SK-N-SH (cell line): ENCODE data around the gene MYMK. TPM values are rescaled to one million over a fixed set of nuclear protein-coding genes. Genes with fewer than 3 reads are reported as not detected.
A peak's percentile ranks its signal among the peaks of the same experiment; 100 is the strongest.

Source experiments
- CTCF ChIA-PET: fragments of 300-600, 350-600 bp; formaldehyde crosslinking; extraction: SDS; loops from one replicate; lab custom pipeline; 2021; lab: Yijun Ruan, JAX
- POLR2A ChIA-PET: fragments of 350-600 bp; sonication (Branson Sonifier 250); formaldehyde crosslinking; extraction: SDS; loops from one replicate; lab custom pipeline; 2020; ENCODE audit warnings: antibody characterized with exemption, inconsistent platforms; lab: Yijun Ruan, JAX
- DNase-seq: peaks from one replicate; pipeline ENCODE4 v3.0.0; 2012
- H2AFZ ChIP-seq: fragments of 200-600 bp; sonication (generic); 2 replicates; pipeline ENCODE4 v1.8.1; 2016; ENCODE audit warnings: antibody characterized with exemption, mild to moderate bottlenecking, low read depth
- H3F3A ChIP-seq: fragments of 200-600 bp; sonication (generic); replicated peaks from 2 replicates; pipeline ENCODE3; 2016; ENCODE audit warnings: antibody characterized with exemption, mild to moderate bottlenecking; ENCODE audit not compliant: insufficient read depth
- H3K27ac ChIP-seq, 2 experiments: fragments of 200-500 bp in 1 of 2; fragments of 200-600 bp in 1 of 2; sonication (Bioruptor generic) in 1 of 2; sonication (generic), shearing (Covaris generic) in 1 of 2; 2 replicates each; pipeline versions ENCODE4 v1.5.1 to v1.6.1; 2014 to 2016; ENCODE audit warnings: low read depth in 2 of 2, inconsistent platforms in 1 of 2, low read length in 1 of 2, mild to moderate bottlenecking in 1 of 2, mixed read lengths in 1 of 2
- H3K27me3 ChIP-seq: fragments of 200-600 bp; sonication (generic), shearing (Covaris generic); 2 replicates; pipeline ENCODE4 v1.6.1; 2016; ENCODE audit warnings: mixed run types; ENCODE audit not compliant: insufficient read depth
- H3K36me3 ChIP-seq, 2 experiments: fragments of 200-500 bp in 1 of 2; fragments of 200-600 bp in 1 of 2; sonication (Bioruptor generic) in 1 of 2; sonication (generic) in 1 of 2; replicated peaks in 1 of 2; 2 replicates each; pipeline versions ENCODE3 to v1.5.1; 2014 to 2016; ENCODE audit warnings: low read length in 1 of 2, mild to moderate bottlenecking in 1 of 2; ENCODE audit not compliant: insufficient read depth in 2 of 2, control insufficient read depth in 1 of 2
- H3K4me1 ChIP-seq, 2 experiments: fragments of 200-500 bp in 1 of 2; fragments of 200-600 bp in 1 of 2; sonication (Bioruptor generic) in 1 of 2; sonication (generic), shearing (Covaris generic) in 1 of 2; 2 replicates each; pipeline versions ENCODE4 v1.5.1 to v1.6.1; 2014 to 2016; ENCODE audit warnings: low read depth in 1 of 2, low read length in 1 of 2, mixed run types in 1 of 2; ENCODE audit not compliant: insufficient read depth in 2 of 2, control insufficient read depth in 1 of 2
- H3K4me2 ChIP-seq: fragments of 200-600 bp; sonication (generic), shearing (Covaris generic); 2 replicates; pipeline ENCODE4 v1.6.1; 2017; ENCODE audit warnings: mixed run types
- H3K4me3 ChIP-seq, 2 experiments: fragments of 200-500 bp in 1 of 2; fragments of 200-600 bp in 1 of 2; sonication (Bioruptor generic) in 1 of 2; sonication (generic), shearing (Covaris generic) in 1 of 2; 2 replicates each; pipeline versions ENCODE4 v1.5.1 to v1.8.1; 2014 to 2016; ENCODE audit warnings: low read depth in 2 of 2, inconsistent platforms in 1 of 2, low read length in 1 of 2, mild to moderate bottlenecking in 1 of 2, mixed read lengths in 1 of 2, moderate library complexity in 1 of 2
- H3K79me2 ChIP-seq: fragments of 200-600 bp; sonication (generic); 2 replicates; pipeline ENCODE4 v1.8.1; 2017; ENCODE audit warnings: mild to moderate bottlenecking; ENCODE audit not compliant: insufficient read depth
- H3K9ac ChIP-seq: fragments of 200-600 bp; sonication (generic); 2 replicates; pipeline ENCODE4 v1.6.1; 2017; ENCODE audit warnings: mixed run types
- H3K9me2 ChIP-seq: fragments of 200-600 bp; sonication (generic); 2 replicates; pipeline ENCODE4 v1.6.1; 2017; ENCODE audit warnings: mixed run types
- H3K9me3 ChIP-seq: fragments of 200-600 bp; sonication (generic); 2 replicates; pipeline ENCODE4 v1.6.1; 2017; ENCODE audit warnings: mixed run types, mild to moderate bottlenecking, moderate library complexity
- H4K20me1 ChIP-seq: fragments of 200-600 bp; sonication (generic); 2 replicates; pipeline ENCODE4 v1.6.1; 2017; ENCODE audit warnings: mild to moderate bottlenecking, mixed run types; ENCODE audit not compliant: insufficient read depth
- CHD2 ChIP-seq: fragments of 150-350 bp; IDR thresholded peaks from 2 replicates; pipeline ENCODE4 v1.6.1; 2018; ENCODE audit warnings: low read length; ENCODE audit not compliant: partially characterized antibody
- EP300 ChIP-seq, 2 experiments: IDR thresholded peaks; 2 replicates each; pipeline versions ENCODE4 v1.4.0 to v1.6.1; 2012; ENCODE audit warnings: borderline replicate concordance in 1 of 2, low read depth in 1 of 2, low read length in 1 of 2
- EZH2phosphoT487 ChIP-seq: fragments of 200-600 bp; sonication (generic); IDR thresholded peaks from 2 replicates; pipeline ENCODE4 v1.6.1; 2017; ENCODE audit warnings: low read depth, mixed run types, mild to moderate bottlenecking, antibody characterized with exemption, moderate library complexity, borderline replicate concordance
- FOXJ3 ChIP-seq: sonication (generic); formaldehyde crosslinking; IDR thresholded peaks from 2 replicates; pipeline ENCODE4 v1.5.1; 2020; ENCODE audit warnings: mild to moderate bottlenecking, missing genetic modification reagents
- FOXM1 ChIP-seq: IDR thresholded peaks from 2 replicates; pipeline ENCODE4 v1.4.0; 2012; ENCODE audit warnings: low read depth, mild to moderate bottlenecking
- GABPA ChIP-seq: IDR thresholded peaks from 2 replicates; pipeline ENCODE4 v1.4.0; 2012; ENCODE audit warnings: low read depth, mild to moderate bottlenecking
- GATA2 ChIP-seq: sonication (generic); formaldehyde crosslinking; IDR thresholded peaks from 2 replicates; pipeline ENCODE4 v1.5.0; 2020; ENCODE audit warnings: mild to moderate bottlenecking, missing genetic modification reagents
- JUND ChIP-seq: IDR thresholded peaks from 2 replicates; pipeline ENCODE4 v1.4.0; 2012
- MEF2A ChIP-seq: IDR thresholded peaks from 2 replicates; pipeline ENCODE4 v1.4.0; 2012; ENCODE audit warnings: low read depth, borderline replicate concordance
- MXI1 ChIP-seq: IDR thresholded peaks from 2 replicates; pipeline ENCODE4 v1.6.1; 2012; ENCODE audit warnings: mild to moderate bottlenecking, low read depth, low read length, improper control_type of control experiment
- NFIC ChIP-seq: IDR thresholded peaks from 2 replicates; pipeline ENCODE4 v1.4.0; 2012; ENCODE audit warnings: borderline replicate concordance
- NRF1 ChIP-seq: IDR thresholded peaks from 2 replicates; pipeline ENCODE4 v1.6.1; 2012; ENCODE audit warnings: low read depth, mild to moderate bottlenecking, low read length
- POLR2AphosphoS5 ChIP-seq: IDR thresholded peaks from 2 replicates; pipeline ENCODE4 v1.6.1; 2012; ENCODE audit warnings: low read depth, low read length
- RAD21 ChIP-seq: IDR thresholded peaks from 2 replicates; pipeline ENCODE4 v1.6.1; 2012; ENCODE audit warnings: mild to moderate bottlenecking, low read length
- RCOR1 ChIP-seq: fragments of 150-350 bp; IDR thresholded peaks from 2 replicates; pipeline ENCODE4 v1.6.1; 2017; ENCODE audit warnings: antibody characterized with exemption, low read length
- RFX5 ChIP-seq: IDR thresholded peaks from 2 replicates; pipeline ENCODE4 v1.6.1; 2012; ENCODE audit warnings: mild to moderate bottlenecking, improper control_type of control experiment, low read length
- RXRA ChIP-seq: IDR thresholded peaks from 2 replicates; pipeline ENCODE4 v1.4.0; 2012; ENCODE audit warnings: low read depth, mild to moderate bottlenecking, borderline replicate concordance
- SIN3A ChIP-seq: IDR thresholded peaks from 2 replicates; pipeline ENCODE4 v1.6.1; 2012; ENCODE audit warnings: low read depth, mild to moderate bottlenecking, low read length, moderate library complexity, borderline replicate concordance
- SMC3 ChIP-seq: IDR thresholded peaks from 2 replicates; pipeline ENCODE4 v1.6.1; 2012; ENCODE audit warnings: low read depth, low read length, improper control_type of control experiment
- TAF1 ChIP-seq: IDR thresholded peaks from 2 replicates; pipeline ENCODE4 v1.6.1; 2012; ENCODE audit warnings: low read depth, mild to moderate bottlenecking, low read length, moderate library complexity, borderline replicate concordance
- TEAD4 ChIP-seq: IDR thresholded peaks from 2 replicates; pipeline ENCODE4 v1.4.0; 2012; ENCODE audit warnings: mild to moderate bottlenecking, borderline replicate concordance; ENCODE audit not compliant: insufficient read depth
- WGBS: methylation state at CpG from one replicate; pipeline ENCODE4 v1.1.6; 2017; ENCODE audit warnings: low lambda C conversion rate; 5-methylcytosine and 5-hydroxymethylcytosine counted together
- polyA plus RNA-seq, 3 experiments: library from polyadenylated mRNA; depleted of rRNA; stranded (reverse); fragments of >200 nt; gene quantifications; 2 replicates each; pipeline ENCODE4 v1.2.3, GENCODE V29; 2012
- TF ChIP-seq, protein P1 (sequence below): IDR thresholded peaks from 2 replicates; pipeline ENCODE4 v1.4.0; 2012; ENCODE audit warnings: low read depth, borderline replicate concordance
- TF ChIP-seq, protein P2 (sequence below): fragments of 200-600 bp; sonication (generic); IDR thresholded peaks from 2 replicates; pipeline ENCODE4 v1.6.1; 2017; ENCODE audit warnings: antibody characterized with exemption, mild to moderate bottlenecking, moderate library complexity

Gene MYMK
- polyA plus RNA-seq, 1 of the 3 experiments (the other 2 are of a cell fraction): not detected

DNA sequence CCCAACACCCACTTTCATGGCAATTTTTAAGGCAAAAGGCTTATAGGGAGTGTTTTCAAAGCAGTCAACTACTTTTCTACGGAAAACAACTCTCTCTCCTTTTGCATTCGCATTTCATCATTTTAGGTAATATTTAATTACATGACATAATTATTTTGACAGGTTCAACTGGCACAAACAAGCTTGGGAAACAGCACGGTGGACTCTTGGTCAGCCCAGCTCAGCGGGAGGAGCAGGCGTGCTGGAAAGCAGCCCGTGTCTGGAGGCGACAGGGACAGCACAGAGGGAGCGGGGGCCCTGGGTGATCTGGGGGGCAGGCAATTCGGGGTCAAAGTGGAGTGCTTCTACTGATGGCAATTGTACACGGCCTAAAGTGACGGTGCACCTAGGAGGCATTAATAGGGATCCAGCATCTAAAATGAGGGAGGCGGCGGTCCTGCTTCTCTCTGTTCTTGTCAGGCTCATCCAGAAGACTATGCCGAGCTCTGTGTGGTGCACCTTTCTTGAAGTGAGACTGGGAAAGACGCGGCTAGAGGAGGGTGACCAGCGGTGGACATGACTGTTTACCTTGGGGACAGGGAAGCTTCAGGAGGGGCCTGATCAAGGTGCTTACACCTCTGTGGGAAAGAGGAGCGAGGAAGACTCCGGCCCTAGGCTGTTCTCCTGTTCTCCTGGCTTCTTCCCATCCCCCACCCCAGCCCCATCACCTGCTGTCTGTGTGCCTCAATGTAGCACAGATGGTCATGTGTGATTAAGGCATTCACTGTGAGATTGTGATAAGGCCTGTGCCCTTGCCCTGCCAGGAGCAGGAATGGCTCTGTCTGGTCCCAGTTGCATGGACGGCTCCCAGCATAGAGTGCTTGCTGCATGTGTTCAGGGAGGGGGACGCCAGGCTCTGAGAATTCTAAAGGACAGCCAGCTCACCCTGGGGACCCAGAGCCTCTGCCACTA is 3.4 kb downstream of the MYMK start:
- no peaks in the 10 kb centered on the region for H3K36me3 ChIP-seq
- no peaks in the 10 kb centered on the region for H3F3A ChIP-seq
- DNase-seq: no peak
- peak in 1 of 2 experiments; percentile 63; a peak in 1 of 4 replicates for TF ChIP-seq EP300 (IDR thresholded peaks at IDR 0.05; ENCODE audit: borderline replicate concordance in 1 of 2, low read depth in 1 of 2, low read length in 1 of 2)
- peak; percentile 89 for TF ChIP-seq GATA2 (CRISPR knock-in tag)
- TF ChIP-seq FOXJ3 (CRISPR knock-in tag): peak; percentile 20; the same call in 1 of the 2 replicates
- no peak for TF ChIP-seq JUND
- TF ChIP-seq, all 33 proteins: peak for 3
- Histone ChIP-seq H3K27ac (peak overlapping the region in 1 of 2 experiments; percentile 86; a peak in 2 of 4 replicates), H3K27me3 (no peaks in the 10 kb centered on the region), H4K20me1 (no peaks in the 10 kb centered on the region), H3K9ac (no peak overlapping the region), H3K9me3 (no peaks in the 10 kb centered on the region), H3K79me2 (no peaks in the 10 kb centered on the region), H3K9me2 (no peaks in the 10 kb centered on the region), H3K4me2 (no peak overlapping the region), H2AFZ (no peak overlapping the region), H3K4me3 (no peak overlapping the region), H3K4me1 (peaks cover 2 to 68% of the 10 kb centered on the region in 2 experiments; a peak in 2 of 4 replicates)
- CTCF ChIA-PET: interaction anchor here (1.0 to 2.4 kb wide), 6 partner anchors 11 to 206 kb away, joined by 3 to 19 read pairs (median 4); partner anchors contain the start of gene ADAMTSL2
- POLR2A ChIA-PET: interaction anchor here (0.6 to 1.7 kb wide), 5 partner anchors 8 to 115 kb away, joined by 3 to 7 read pairs (median 4); partner anchors contain the start of genes DBH and FAM163B
- WGBS: 75% methylated on average over 20 of the region's 21 CpGs

DNA sequence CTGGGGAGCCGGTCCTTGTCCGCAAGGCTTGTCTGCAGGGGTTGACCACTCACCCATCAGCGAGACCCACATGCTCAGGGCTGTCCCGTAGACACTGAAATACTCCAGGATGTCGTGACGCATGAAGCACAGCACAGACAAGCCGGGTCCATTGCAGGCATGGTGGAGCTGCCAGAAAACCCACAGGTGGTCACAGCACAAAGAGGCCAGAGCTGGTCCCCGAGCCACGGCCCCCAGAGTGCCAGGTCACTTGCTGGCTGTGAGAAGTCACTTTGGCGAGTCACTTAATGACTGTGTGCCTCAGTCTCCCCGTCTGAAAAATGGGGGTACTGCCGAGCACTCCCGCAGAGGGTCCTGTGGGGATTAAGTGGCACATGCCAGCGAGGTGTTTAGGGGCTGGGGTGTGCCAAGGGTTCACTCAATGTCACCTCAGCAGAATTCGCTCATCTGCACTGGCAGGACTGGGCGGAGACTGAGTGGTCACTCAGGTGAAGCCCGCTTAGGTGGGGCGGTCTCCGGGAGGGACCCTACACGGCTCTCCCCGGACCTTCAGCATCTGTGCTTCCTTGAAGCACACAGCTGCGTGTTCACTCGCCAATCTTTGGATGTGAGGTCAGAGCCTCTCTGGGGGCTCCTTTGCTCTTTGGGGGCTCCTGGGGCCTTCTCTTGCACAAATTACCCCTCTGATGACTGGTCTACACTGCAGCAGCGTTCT is 4.5 kb downstream of the MYMK start:
- Histone ChIP-seq H3K4me2 (no peak overlapping the region), H3K9me2 (no peaks in the 10 kb centered on the region), H4K20me1 (no peaks in the 10 kb centered on the region), H3K4me1 (peaks cover 0 to 74% of the 10 kb centered on the region in 2 experiments; a peak in 1 of 4 replicates), H2AFZ (no peak overlapping the region), H3K4me3 (no peak overlapping the region), H3K27ac (peak overlapping the region in 1 of 2 experiments; percentile 86; a peak in 2 of 4 replicates), H3F3A (no peaks in the 10 kb centered on the region), H3K9ac (no peak overlapping the region), H3K9me3 (no peaks in the 10 kb centered on the region), H3K79me2 (no peaks in the 10 kb centered on the region), H3K36me3 (no peaks in the 10 kb centered on the region), H3K27me3 (no peaks in the 10 kb centered on the region)
- CTCF ChIA-PET: interaction anchor here (1.0 kb wide), 1 partner anchor 203 kb away, joined by 4 read pairs; no protein-coding TSS in a partner anchor
- POLR2A ChIA-PET: interaction anchor here (1.7 kb wide), 1 partner anchor 15 kb away, joined by 4 read pairs; no protein-coding TSS in a partner anchor
- WGBS: 53% methylated on average over 5 of the region's 24 CpGs
- DNase-seq: no peak
- TF ChIP-seq, protein P1, sequence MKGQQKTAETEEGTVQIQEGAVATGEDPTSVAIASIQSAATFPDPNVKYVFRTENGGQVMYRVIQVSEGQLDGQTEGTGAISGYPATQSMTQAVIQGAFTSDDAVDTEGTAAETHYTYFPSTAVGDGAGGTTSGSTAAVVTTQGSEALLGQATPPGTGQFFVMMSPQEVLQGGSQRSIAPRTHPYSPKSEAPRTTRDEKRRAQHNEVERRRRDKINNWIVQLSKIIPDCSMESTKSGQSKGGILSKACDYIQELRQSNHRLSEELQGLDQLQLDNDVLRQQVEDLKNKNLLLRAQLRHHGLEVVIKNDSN: no peak
- TF ChIP-seq NRF1 (no peak), GABPA (no peak), TEAD4 (no peak), POLR2AphosphoS5 (no peak), SIN3A (no peak), MEF2A (no peak), EZH2phosphoT487 (no peak), RXRA (no peak), RAD21 (no peak), CHD2 (no peak), FOXM1 (no peak), MXI1 (no peak), NFIC (no peak), RCOR1 (no peak), RFX5 (no peak), TAF1 (no peak), SMC3 (no peak)
- TF ChIP-seq, protein P2, sequence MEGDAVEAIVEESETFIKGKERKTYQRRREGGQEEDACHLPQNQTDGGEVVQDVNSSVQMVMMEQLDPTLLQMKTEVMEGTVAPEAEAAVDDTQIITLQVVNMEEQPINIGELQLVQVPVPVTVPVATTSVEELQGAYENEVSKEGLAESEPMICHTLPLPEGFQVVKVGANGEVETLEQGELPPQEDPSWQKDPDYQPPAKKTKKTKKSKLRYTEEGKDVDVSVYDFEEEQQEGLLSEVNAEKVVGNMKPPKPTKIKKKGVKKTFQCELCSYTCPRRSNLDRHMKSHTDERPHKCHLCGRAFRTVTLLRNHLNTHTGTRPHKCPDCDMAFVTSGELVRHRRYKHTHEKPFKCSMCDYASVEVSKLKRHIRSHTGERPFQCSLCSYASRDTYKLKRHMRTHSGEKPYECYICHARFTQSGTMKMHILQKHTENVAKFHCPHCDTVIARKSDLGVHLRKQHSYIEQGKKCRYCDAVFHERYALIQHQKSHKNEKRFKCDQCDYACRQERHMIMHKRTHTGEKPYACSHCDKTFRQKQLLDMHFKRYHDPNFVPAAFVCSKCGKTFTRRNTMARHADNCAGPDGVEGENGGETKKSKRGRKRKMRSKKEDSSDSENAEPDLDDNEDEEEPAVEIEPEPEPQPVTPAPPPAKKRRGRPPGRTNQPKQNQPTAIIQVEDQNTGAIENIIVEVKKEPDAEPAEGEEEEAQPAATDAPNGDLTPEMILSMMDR: no peak
